ENCODE results near the gene JAKMIP2.
"Not testable (repeated sequence)": the region's sequence is repeated elsewhere in the genome, so short reads cannot be mapped to it uniquely, and the experiment has no call there.

Gene JAKMIP2

DNA sequence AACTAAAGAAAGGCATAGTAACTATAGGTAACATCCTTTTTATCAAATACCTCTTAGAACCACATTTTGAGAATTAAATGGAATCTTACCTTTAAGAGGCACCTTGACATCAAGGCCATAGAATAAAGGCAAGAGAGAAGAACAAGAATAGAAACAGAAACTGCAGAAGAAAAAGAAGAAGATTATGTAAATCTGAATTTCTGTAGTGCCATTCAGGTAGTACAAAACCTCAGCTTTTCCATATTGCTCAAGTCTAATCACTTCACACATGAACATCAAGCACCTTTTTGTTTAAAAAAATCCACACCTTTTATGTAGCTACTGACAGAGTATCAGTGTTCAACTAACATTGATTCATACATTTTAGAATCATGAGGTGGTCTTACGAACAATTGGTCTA lies 180.9 kb downstream of the JAKMIP2 start:
- DNase-seq (ENCODE audit: low spot score), result no peak

DNA sequence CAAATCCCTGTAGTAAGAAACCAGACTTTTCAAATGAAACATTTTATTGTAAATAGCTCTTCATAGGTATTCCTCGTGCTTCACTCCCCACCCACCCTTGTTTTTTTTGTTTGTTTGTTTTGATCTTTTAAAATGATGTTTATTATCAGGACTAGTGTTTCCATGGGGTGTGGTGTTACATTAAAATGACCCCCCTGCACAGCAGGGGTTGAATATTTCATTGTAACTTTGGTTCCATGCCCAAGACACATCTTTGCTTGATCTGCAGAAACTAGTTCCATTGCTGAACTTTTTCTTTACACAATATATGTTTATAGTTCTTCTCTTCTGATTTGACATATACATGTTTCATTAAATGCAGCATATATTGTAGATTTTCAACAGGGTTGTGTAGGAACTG lies 191.4 kb downstream of the JAKMIP2 start:
- DNase-seq (ENCODE audit: low spot score), result no peak

DNA sequence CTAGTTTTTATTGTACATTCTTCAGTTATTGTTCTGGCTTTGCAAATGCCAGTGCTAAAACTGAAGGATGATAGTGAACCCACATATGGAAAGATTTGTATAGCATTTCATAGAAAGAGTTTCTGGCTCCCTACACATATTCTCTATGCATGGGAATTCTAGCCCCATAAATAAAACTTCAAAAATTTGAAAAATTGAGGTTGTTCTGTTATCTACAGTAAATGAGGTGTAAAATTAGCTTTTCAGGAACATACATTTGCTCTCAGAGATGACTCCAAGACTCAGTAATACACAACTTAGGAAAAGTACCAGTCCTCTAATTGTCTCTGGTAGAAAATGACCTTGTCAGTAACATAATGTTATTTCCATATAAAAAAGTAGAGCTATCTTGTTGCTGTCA lies 192.4 kb downstream of the JAKMIP2 start:
- DNase-seq (ENCODE audit: low spot score), result no peak

DNA sequence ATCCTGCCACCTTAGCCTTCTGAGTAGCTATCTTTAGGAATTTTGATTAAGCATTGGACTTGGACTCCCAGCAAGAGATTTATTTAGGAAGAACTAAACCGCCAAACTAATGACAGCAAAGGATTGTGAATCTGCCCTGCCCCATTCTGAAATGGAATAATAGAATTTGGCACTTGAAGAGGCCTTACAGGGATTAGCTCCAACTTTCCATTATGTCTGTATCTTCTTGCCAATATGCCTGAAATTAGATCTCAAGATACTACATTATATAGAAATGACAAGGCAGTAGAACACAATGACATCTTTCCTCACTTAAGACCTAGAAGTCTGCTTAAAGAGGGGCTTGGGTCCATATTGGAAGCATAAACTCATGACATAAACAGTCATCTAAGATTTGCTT lies 195.7 kb downstream of the JAKMIP2 start:
- no peak for DNase-seq (ENCODE audit: low spot score)

DNA sequence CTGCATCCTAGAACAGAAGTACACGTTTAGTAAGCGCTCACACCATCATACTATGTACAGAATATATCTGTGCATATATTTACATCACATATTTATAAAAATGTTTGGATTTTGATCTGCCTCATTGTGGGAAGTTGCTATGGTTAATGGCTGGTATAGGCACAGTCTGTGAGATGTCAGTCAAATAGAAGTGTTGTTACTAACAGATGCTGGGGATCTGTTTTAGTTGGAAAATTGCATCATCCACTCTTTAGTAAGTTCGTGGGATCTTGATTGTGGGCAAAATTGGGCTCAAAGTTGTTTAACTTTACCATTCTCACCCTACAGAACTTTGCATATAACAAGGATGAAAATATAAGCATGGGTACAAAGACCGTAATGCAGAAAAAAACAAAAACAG lies 196.3 kb downstream of the JAKMIP2 start:
- DNase-seq (ENCODE audit: low spot score), result no peak

DNA sequence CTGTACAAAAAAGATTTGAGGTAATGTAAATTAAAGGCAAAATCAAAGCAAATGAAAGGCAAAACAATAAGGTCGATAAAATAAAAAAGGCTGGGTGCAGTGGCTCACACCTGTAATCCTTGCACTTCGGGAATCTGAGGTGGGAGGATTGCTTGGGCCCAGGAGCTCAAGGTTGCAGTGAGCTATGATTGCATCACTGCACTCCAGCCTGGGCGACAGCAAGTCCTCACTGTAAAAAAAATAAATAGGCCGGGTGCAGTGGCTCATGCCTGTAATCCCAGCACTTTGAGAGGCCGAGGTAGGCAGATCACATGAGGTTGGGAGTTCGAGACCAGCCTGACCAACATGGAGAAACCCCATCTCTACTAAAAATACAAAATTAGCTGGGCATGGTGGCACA lies 200.3 kb downstream of the JAKMIP2 start:
- DNase-seq (ENCODE audit: low spot score), result not testable (repeated sequence)

DNA sequence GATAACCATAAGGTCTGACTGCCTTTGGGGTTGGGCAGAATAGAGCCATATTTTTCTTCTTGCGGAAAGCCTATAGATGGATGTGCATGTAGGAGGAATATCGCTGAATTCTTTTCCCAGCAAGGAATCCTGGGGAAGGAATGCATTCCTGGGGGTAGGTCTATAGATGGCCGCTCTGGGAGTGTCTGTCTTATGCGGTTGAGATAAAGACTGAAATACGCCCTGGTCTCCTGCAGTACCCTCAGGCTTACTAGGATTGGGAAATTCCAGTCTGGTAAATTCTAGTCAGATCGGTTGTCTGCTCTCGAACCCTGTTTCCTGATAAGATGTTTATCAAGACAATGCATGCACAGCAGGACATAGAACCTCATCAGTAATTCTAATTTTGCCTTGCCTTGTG lies 202.1 kb downstream of the JAKMIP2 start:
- DNase-seq (ENCODE audit: low spot score), result not testable (repeated sequence)

DNA sequence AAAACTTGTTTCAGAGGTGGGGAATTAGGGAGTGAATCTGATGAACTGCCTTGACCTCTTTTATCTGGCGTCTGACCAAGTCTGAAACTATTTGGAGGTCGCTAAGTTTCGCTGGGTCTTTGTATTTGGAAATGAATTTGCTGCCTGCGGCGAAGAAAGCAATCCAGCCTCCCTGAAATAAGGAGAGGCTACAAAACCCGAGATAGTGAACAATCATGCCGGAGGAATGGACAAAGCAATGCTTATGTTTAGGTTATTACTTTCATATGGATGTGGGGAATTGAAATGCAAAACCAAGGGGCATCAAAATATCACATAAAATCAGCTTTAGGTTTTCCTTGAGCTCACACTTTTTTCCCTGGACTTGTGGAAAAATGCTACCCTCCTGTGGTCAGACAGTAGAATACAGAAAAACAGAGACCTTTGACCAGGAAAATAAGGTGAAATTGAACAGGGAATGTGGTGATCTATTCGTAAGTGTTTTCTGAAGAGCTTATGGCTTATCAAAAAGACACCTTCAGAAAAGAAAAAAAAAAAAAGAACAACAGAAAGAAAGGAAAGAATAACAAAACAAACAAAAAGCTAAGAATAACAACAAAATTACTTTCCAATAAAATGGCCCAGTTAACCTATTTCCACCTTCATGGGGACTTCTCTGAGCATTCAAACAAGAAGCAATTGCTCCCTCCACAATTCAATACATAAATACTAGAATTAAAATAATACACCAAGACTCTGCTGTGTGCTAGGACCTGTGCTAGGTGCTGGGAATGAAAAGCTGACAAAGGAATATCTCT lies 204.1 kb downstream of the JAKMIP2 start:
- no peak for DNase-seq (ENCODE audit: low spot score)

DNA sequence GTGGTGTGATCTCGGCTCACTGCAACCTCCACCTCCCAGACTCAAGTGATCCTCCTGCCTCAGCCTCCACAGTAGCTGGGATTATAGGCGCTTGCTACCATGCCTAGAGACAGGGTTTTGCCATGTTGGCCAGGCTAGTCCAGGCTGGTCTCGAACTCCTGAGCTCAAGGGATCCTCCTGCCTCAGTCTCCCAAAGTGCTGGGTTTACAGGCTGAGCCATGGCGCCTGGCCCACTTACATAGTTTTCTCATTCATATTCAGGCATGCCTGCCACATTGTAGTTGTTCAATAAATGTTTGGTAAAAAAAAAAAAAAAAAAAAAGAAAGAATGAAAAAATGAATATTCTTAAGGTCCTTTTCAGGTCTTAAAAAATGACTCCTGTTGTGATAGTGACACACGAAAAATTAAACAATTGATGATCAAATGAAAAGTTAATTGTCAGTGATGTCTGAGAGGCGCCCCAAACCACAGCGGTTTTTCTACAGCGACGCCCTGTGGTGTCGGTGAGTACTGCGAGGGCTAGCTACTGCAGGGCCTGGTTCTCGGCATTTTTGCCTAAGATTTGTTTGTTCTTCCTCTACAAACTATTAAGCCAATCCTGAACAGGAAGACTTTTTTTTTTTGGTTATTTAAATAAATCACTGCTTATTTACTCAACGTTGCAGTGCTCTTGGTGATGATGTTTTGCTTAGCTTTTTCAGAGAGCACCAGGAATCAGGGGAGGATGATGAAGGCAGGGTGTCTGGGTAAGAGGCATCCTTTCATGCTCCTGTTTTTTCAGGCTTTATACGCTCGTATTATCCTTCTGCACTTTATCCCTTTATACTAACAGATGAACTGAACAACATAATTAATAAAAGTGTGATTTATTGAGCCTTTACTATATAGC lies 205.6 kb downstream of the JAKMIP2 start:
- peak; percentile 77 for DNase-seq (ENCODE audit: low spot score)

DNA sequence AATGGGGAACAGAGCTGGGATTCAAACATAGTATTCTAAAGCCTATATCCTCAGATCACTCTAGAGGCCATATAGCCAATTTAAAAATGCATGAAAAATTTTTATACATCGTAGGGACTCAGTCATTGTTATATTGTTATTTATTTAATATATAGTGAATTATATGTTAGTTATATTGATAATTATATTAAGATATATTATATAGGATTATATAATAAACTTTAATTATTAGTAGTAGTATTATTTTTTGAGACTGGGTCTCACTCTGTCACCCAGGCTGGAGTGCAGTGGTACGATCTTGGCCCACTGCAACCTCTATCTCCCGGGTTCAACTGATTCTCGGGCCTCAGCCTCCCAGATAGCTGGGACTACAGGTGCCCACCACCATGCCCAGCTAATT lies 206.9 kb downstream of the JAKMIP2 start:
- DNase-seq (ENCODE audit: low spot score), result no peak

DNA sequence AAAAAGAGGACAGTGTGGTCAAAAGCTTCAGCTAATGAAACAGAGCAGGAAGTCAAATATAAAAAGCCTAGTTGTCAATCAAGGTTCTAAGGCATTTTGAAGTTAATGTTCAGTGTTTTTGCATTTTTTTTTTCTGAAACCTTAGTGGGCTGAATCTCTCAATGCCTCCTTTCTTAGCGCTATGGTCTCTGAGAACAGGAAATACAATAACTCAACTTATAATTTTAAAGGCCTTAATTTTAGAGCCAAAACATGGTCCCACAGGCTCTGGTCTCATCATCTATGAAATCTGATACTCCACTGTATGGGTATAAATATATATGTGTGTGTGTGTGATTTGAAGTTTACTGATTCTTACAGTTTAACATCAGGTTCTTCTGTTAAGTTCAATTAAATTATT lies 209.3 kb downstream of the JAKMIP2 start:
- DNase-seq (ENCODE audit: low spot score), result no peak

DNA sequence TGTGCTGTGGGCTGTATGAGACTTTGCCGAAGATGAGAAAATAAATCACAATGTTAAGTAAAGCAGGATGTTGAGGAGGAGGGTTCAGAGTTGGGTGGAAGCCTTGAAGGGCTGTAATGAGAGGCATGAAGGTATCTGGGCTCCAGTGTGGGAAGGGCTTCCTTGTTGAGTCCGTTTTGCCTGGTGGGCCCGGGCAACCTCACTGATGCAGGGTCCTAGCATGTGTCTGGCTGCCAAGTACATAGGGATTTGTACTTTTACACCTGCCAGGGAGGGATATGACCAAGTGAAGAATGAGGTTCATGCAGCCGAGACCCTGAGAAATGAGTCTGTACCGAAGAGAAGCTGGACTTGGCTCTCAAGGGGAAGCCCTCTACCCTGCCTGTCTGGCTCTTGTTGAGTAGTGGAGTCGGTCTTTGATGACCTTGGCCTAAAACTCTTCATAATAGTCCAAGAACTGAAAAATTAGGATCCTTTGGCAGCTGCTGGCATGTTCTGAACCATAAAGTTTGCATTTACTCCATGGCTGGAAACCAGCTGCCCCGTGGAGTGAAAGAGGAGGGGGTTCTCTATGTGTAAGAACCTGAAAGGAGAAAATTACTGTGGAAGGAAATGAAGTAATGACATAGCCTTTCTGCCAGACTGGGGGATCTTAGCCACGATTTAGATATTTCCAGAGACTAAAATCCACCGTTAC lies 213.7 kb downstream of the JAKMIP2 start:
- DNase-seq (ENCODE audit: low spot score), result no peak

DNA sequence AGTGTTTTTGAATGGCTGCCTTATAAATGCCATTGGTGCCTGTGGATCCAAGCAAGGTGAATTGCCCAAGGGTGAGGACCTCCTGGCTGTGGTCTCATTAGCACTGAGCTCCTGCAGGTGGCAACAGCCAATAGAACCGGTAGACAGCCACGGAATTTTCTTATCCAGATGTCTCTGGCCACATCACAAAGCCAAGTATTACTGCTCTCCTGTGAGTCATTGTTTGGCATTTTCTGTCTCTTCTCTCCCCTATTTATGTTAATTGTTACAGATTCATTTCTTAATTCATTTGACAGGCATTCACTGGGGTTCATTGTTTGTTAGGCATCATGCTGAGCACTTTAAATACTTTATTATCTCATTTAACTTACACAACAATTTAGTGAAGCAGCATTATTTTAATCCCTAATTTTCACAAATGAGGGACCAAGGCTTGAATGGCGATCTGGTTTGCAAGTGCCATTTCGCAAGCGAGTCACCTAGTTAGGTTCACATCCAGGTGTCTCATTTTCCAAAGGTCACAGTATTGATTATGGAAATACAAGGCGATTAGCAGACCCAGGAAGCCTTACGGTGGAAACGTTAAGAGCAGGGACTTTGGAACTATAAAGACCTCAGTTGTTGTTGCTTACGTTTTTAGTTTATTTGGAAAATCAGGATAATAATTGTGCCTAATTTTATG lies 214.5 kb downstream of the JAKMIP2 start:
- no peak for DNase-seq (ENCODE audit: low spot score)

DNA sequence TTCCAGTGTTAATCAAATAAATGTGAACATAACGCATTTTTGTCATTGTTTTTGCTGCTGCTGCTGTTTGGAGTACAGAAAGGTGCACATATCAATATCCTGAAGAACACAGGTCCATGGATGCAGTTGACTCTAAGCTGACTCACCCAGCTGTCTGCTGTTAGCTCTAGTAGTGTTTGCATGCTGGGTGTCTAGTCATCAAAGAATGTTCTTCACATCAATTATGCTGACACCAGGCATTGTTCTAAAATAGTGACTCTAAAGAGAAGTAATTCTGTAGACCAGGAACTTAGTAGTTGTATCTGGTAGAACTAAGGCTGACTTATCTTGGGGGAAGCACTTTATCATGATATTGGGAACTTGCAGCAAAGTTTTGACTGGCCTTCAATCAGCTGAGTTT lies 217.0 kb downstream of the JAKMIP2 start:
- no peak for DNase-seq (ENCODE audit: low spot score)

DNA sequence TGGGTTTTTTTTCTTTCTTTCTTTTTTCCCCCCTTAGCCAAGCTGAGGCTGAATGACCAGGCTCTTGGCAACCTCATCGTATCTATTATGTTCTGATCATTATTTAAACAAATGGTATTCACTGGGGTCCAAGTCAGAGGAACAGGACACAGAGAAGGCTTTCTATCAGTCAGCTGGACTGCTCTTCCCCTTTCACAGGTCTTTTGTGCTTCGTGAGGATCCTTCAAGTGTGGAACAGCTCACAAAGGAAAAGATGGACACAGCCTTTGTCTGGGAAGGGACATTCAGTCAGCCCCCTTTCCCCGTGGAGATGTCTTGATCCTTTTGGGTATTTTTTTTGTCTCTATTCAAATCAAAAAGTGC lies 218.4 kb downstream of the JAKMIP2 start:
- DNase-seq (ENCODE audit: low spot score), result no peak

DNA sequence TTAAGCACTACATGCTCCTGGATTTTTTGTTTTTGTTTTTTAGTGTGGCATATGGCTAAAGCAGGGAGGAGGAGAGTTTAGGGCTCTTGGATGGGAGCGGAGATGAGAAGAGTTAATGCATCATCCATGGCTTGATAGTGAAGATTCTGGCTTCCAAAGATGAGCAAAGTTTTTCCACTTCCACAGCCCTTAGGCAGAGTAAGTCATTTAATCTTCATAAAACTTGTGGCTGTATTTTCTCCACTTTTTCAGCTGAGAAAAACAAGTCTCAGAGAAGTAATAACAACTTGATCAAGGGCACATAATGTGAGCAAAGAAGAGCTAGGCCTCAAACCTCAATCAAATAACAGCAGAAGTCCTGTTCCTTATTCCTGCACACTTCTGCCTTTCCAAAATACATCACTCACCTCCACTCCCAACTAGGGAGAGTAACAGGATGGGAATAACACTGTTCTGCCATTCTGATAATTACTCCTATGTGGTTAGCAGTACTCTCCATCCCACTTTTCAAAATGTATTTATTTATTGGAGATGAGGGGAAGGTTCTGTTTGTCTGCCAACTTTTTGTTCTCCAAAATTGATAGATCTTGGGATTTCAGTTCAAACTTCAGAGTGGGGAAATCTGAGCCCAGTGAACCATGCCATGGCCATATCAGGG lies 218.9 kb downstream of the JAKMIP2 start:
- DNase-seq (ENCODE audit: low spot score), result no peak

DNA sequence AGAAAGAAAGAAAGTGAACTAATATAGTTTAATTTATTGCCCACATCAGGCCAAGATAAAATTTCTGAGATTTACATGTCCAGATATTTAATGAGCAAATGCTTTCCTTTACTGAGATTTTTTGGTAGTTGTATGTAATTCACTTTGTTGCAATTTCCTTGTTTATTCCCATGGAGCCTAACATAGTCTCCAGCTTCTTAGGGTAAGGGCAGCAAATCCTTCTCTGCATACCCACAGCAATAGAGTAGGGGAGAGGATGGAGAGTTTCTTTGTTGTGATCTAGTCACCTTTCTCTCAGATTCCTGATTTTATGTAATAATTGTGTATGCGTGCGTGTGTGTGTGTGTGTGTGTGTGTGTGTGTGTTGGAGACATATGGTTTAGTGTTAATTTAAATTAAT lies 221.1 kb downstream of the JAKMIP2 start:
- no peak for DNase-seq (ENCODE audit: low spot score)

DNA sequence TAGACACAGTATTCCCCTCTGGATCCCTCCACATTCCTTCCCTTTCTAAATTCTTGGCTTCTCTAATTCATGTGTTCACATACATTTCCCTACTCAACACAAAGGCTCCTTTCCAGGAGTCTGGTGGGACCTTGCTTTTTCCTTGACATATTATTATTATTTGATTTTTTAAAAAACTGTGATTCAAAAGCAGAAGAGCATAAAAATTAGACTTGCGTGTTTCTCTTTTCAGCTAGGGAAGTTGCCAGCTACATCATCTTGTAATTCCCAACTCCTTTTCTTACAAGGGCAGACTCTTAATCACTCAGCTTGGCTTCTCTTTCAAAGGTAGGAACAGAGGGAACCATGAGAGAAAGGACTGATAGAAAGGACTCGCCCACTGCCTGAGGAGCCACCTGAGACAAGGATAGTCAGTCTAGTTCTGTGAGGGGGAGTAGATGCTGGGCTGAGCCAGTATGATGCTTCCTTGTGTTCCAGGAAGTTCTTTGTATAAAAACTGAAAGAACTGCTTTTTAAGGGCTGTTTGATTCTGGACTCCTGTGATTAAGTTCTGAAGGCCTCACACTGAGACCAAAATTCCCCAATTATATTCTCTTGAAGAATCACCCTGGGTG lies 221.7 kb downstream of the JAKMIP2 start:
- no peak for DNase-seq (ENCODE audit: low spot score)

DNA sequence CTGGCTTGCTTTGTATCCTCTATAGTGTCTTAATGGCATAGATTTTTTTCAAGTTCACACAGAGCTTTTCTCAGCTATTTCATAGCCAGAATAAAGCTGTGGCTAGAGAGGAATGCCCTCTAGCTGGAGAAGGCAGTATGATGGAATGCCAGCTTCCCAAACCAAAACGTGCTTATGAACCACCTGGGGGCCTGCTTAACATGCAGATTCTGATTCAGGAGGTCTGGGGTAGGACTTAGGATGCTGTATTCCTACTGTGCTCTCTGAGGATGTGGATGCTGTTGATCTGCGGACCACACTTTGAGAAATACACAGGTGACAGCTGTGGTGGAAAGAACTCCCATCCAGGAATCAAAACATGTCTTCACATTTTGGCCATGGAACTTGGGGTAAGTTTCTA lies 222.8 kb downstream of the JAKMIP2 start:
- no peak for DNase-seq (ENCODE audit: low spot score)

DNA sequence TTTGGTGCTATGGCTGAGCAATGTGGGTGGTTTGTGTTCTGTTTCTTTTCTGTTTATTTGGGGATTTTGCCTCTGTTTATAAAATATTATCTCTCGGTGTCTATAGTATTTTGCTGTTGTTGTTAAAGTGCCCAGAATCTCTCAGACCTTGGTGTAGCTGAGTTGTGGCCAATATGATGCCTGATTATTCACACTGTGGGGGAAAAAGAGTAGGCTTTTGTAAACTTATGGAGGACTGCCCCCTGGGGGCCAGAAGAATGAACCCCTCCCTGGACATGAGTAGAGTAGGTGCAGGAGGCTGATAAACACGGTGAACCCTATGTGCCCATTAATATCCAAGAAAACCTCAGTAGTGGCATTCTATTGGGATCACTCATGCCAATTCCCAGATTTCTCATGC lies 223.7 kb downstream of the JAKMIP2 start:
- DNase-seq (ENCODE audit: low spot score), result no peak

All from left forelimb (tissue), 1 donor.